ENCODE measurements around the gene APOF.
A peak's percentile ranks its signal among the peaks of the same experiment; 100 is the strongest.
"Not testable (repeated sequence)": the region's sequence is repeated elsewhere in the genome, so short reads cannot be mapped to it uniquely, and the experiment has no call there.

The APOF gene

GRCh38 chr12:56374726-56375597 is 12.3 kb upstream of the APOF start:
- no peak for DNase-seq (ENCODE audit: extremely low read depth in 1 of 2, low read depth in 1 of 2)

GRCh38 chr12:56373515-56373914 is 10.9 kb upstream of the APOF start:
- no peak for DNase-seq (ENCODE audit: extremely low read depth in 1 of 2, low read depth in 1 of 2)

- DNase-seq (ENCODE audit: extremely low read depth in 1 of 2, low read depth in 1 of 2) = no peak
These were observed 4.3 kb upstream of the APOF start for GRCh38 chr12:56366948-56367347.

- no peak for DNase-seq (ENCODE audit: extremely low read depth in 1 of 2, low read depth in 1 of 2)
These were observed 1.0 kb downstream of the APOF start for GRCh38 chr12:56361487-56362129.

- peak; percentile 97 for DNase-seq (ENCODE audit: extremely low read depth in 1 of 2, low read depth in 1 of 2)
These were observed 2.5 kb downstream of the APOF start, which contains the start of gene STAT2 for GRCh38 chr12:56359851-56360767. Gene STAT2 (minus strand): TSS chr12:56360107. CDS start chr12:56356571, 3,536 bp downstream.

- DNase-seq (ENCODE audit: extremely low read depth in 1 of 2, low read depth in 1 of 2) = no peak
These were observed 3.7 kb downstream of the APOF start for GRCh38 chr12:56358836-56359532.

GRCh38 chr12:56351325-56351724 is 11.3 kb downstream of the APOF start:
- no peak for DNase-seq (ENCODE audit: extremely low read depth in 1 of 2, low read depth in 1 of 2)

GRCh38 chr12:56350662-56351061 is 12.0 kb downstream of the APOF start:
- no peak for DNase-seq (ENCODE audit: extremely low read depth in 1 of 2, low read depth in 1 of 2)

GRCh38 chr12:56348776-56349175 is 13.9 kb downstream of the APOF start:
- no peak for DNase-seq (ENCODE audit: extremely low read depth in 1 of 2, low read depth in 1 of 2)

- DNase-seq (ENCODE audit: extremely low read depth in 1 of 2, low read depth in 1 of 2) = not testable (repeated sequence)
These were observed 15.4 kb downstream of the APOF start for GRCh38 chr12:56347255-56347654.

- no peak for DNase-seq (ENCODE audit: extremely low read depth in 1 of 2, low read depth in 1 of 2)
These were observed 16.0 kb downstream of the APOF start for GRCh38 chr12:56346675-56347074.

GRCh38 chr12:56342290-56342689 is 20.4 kb downstream of the APOF start:
- not testable (repeated sequence) for DNase-seq (ENCODE audit: extremely low read depth in 1 of 2, low read depth in 1 of 2)

GRCh38 chr12:56341616-56342015 is 21.0 kb downstream of the APOF start:
- DNase-seq (ENCODE audit: extremely low read depth in 1 of 2, low read depth in 1 of 2) = no peak

- DNase-seq (ENCODE audit: extremely low read depth in 1 of 2, low read depth in 1 of 2) = no peak
These were observed 23.6 kb downstream of the APOF start for GRCh38 chr12:56339158-56339422.

- DNase-seq (ENCODE audit: extremely low read depth in 1 of 2, low read depth in 1 of 2) = peak; percentile 67 to 78
These were observed 24.1 kb downstream of the APOF start, which contains the start of gene IL23A for GRCh38 chr12:56338308-56339157. Gene IL23A (plus strand): TSS chr12:56338884. CDS start chr12:56339045, 161 bp downstream.

GRCh38 chr12:56337753-56338251 is 24.9 kb downstream of the APOF start:
- no peak for DNase-seq (ENCODE audit: extremely low read depth in 1 of 2, low read depth in 1 of 2)

GRCh38 chr12:56336361-56337167 is 26.1 kb downstream of the APOF start:
- no peak for DNase-seq (ENCODE audit: extremely low read depth in 1 of 2, low read depth in 1 of 2)

- not testable (repeated sequence) for DNase-seq (ENCODE audit: extremely low read depth in 1 of 2, low read depth in 1 of 2)
These were observed 27.1 kb downstream of the APOF start for GRCh38 chr12:56335527-56335926.

GRCh38 chr12:56334490-56334793 is 28.2 kb downstream of the APOF start:
- DNase-seq (ENCODE audit: extremely low read depth in 1 of 2, low read depth in 1 of 2) = no peak

Data from activated CD8-positive, alpha-beta memory T cell treated with anti-CD3 and anti-CD28 coated beads for 1 hour (primary cell).